HepG2 (cell line): ENCODE measurements around the gene LIPE. TPM values are rescaled to one million over a fixed set of nuclear protein-coding genes. Genes with fewer than 3 reads are reported as not detected.

Experiments
- ARID4A ChIP-seq: sonication (generic); formaldehyde crosslinking; IDR thresholded peaks from 2 replicates; pipeline ENCODE4 v1.5.0; 2020; ENCODE audit warnings: mild to moderate bottlenecking, missing genetic modification reagents, borderline replicate concordance
- ATF1 ChIP-seq: IDR thresholded peaks from 2 replicates; pipeline ENCODE4 v1.6.1; 2016; ENCODE audit warnings: mild to moderate bottlenecking, control low read depth
- DNMT3B ChIP-seq: conservative IDR thresholded peaks from 2 replicates; pipeline ENCODE4 v1.6.1; 2016; ENCODE audit warnings: missing biosample characterization, control low read depth
- GLMP ChIP-seq: sonication (generic); formaldehyde crosslinking; IDR thresholded peaks from 2 replicates; pipeline ENCODE4 v1.9.0; 2021; ENCODE audit warnings: missing genetic modification reagents, mild to moderate bottlenecking, borderline replicate concordance
- HCFC1 ChIP-seq: fragments of 150-350 bp; IDR thresholded peaks from 2 replicates; pipeline ENCODE4 v1.6.1; 2014; ENCODE audit warnings: low read depth, low read length
- IRF2 ChIP-seq: IDR thresholded peaks from 2 replicates; pipeline ENCODE4 v1.6.1; 2018; ENCODE audit warnings: missing genetic modification reagents, missing compliant biosample characterization
- IRF9 ChIP-seq: sonication (generic); formaldehyde crosslinking; IDR thresholded peaks from 2 replicates; pipeline ENCODE4 v1.8.0; 2022; ENCODE audit warnings: missing genetic modification reagents, mild to moderate bottlenecking, borderline replicate concordance
- NFYB ChIP-seq: sonication (generic); formaldehyde crosslinking; IDR thresholded peaks from 2 replicates; pipeline ENCODE4 v1.4.0; 2020; ENCODE audit warnings: missing genetic modification reagents
- RBM22 ChIP-seq: fragments of 200-400 bp; formaldehyde crosslinking; optimal IDR thresholded peaks from 2 replicates; pipeline ENCODE3; 2017; ENCODE audit warnings: mild to moderate bottlenecking, low read length, moderate library complexity
- SKIL ChIP-seq: sonication (generic); formaldehyde crosslinking; IDR thresholded peaks from 2 replicates; pipeline ENCODE4 v1.8.0; 2022; ENCODE audit warnings: missing genetic modification reagents, mild to moderate bottlenecking, moderate library complexity, borderline replicate concordance
- TBX3 ChIP-seq: fragments of 450-650 bp; IDR thresholded peaks from 2 replicates; pipeline ENCODE4 v1.6.1; 2017; ENCODE audit warnings: antibody characterized with exemption, mild to moderate bottlenecking, inconsistent platforms, borderline replicate concordance
- TCF7 ChIP-seq: sonication (generic); IDR thresholded peaks from 2 replicates; pipeline ENCODE4 v1.6.1; 2016; ENCODE audit warnings: antibody characterized with exemption, low read depth
- ZBTB21 ChIP-seq: sonication (generic); formaldehyde crosslinking; IDR thresholded peaks from 2 replicates; pipeline ENCODE4 v1.4.0; 2020; ENCODE audit warnings: missing genetic modification reagents
- ZBTB7B ChIP-seq: sonication (generic); formaldehyde crosslinking; IDR thresholded peaks from 2 replicates; pipeline ENCODE4 v1.4.0; 2020; ENCODE audit warnings: missing genetic modification reagents
- ZNF232 ChIP-seq: sonication (generic); formaldehyde crosslinking; IDR thresholded peaks from 2 replicates; pipeline ENCODE4 v1.4.0; 2020; ENCODE audit warnings: missing genetic modification reagents, borderline replicate concordance
- ZNF3 ChIP-seq: IDR thresholded peaks from 2 replicates; pipeline ENCODE4 v1.7.0; 2017; ENCODE audit warnings: inconsistent platforms
- ZNF431 ChIP-seq: sonication (generic); formaldehyde crosslinking; IDR thresholded peaks from 2 replicates; pipeline ENCODE4 v1.9.0; 2022; ENCODE audit warnings: missing genetic modification reagents, low read depth, mild to moderate bottlenecking, borderline replicate concordance
- ZNF570 ChIP-seq: sonication (generic); formaldehyde crosslinking; IDR thresholded peaks from 2 replicates; pipeline ENCODE4 v1.4.0; 2020; ENCODE audit warnings: mild to moderate bottlenecking, missing genetic modification reagents, borderline replicate concordance
- ZNF746 ChIP-seq: sonication (generic); formaldehyde crosslinking; IDR thresholded peaks from 2 replicates; pipeline ENCODE4 v1.8.0; 2022; ENCODE audit warnings: mild to moderate bottlenecking, missing genetic modification reagents
- ZNF747 ChIP-seq: sonication (generic); formaldehyde crosslinking; IDR thresholded peaks from 2 replicates; pipeline ENCODE4 v1.8.1; 2023; ENCODE audit warnings: missing genetic modification reagents, mild to moderate bottlenecking, borderline replicate concordance
- ZNF780A ChIP-seq: sonication (generic); formaldehyde crosslinking; IDR thresholded peaks from 2 replicates; pipeline ENCODE4 v1.8.0; 2022; ENCODE audit warnings: mild to moderate bottlenecking, missing genetic modification reagents, moderate library complexity
- ZNF792 ChIP-seq: IDR thresholded peaks from 2 replicates; pipeline ENCODE4 v1.6.1; 2016
- polyA plus RNA-seq, 8 experiments: library from polyadenylated mRNA; depleted of rRNA in 3 of 8; stranded (reverse) in 7 of 8; unstranded in 1 of 8; fragments of >200 nt; fragmentation: Illumina TruSeq in 4 of 8; extraction: Trizol in 4 of 8; gene quantifications; 2 replicates each; pipeline versions ENCODE4 v1.2.1 to v1.2.3, GENCODE V29; 2011 to 2016; ENCODE audit warnings: low read depth in 4 of 8, missing spikeins in 1 of 8, mixed read lengths in 1 of 8; ENCODE audit not compliant: insufficient read depth in 1 of 8
- total RNA-seq, 5 experiments: library from RNA; depleted of rRNA; stranded (reverse); fragments of >200 nt; fragmentation: Illumina TruSeq; extraction: Trizol; gene quantifications; 2 replicates each; pipeline ENCODE4 v1.2.3, GENCODE V29; 2016; ENCODE audit warnings: low read depth in 1 of 5

Gene LIPE
- total and polyA plus RNA-seq, 2 of the 13 experiments (the other 11 are each of a cell fraction or from before 2014, with no cell fraction given): not detected

- TF ChIP-seq SKIL (CRISPR knock-in tag) (no peak), ZNF780A (no peak), ZNF3 (CRISPR knock-in tag) (peak; percentile 55; the same call in 1 of the 2 replicates), ZBTB21 (CRISPR knock-in tag) (0 out of 2 replicates have a peak, but pooled peaks have one; percentile 12), NFYB (CRISPR knock-in tag) (no peak), DNMT3B (CRISPR knock-in tag) (no peak), ARID4A (CRISPR knock-in tag) (no peak), ZNF232 (CRISPR knock-in tag) (no peak), IRF9 (CRISPR knock-in tag) (no peak), ZBTB7B (CRISPR knock-in tag) (peak; percentile 70; the same call in 1 of the 2 replicates), RBM22 (no peak), GLMP (CRISPR knock-in tag) (no peak), ZNF747 (CRISPR knock-in tag) (no peak; the same call in 1 of the 2 replicates), HCFC1 (no peak; the same call in 1 of the 2 replicates), ZNF570 (CRISPR knock-in tag) (no peak), ZNF431 (CRISPR knock-in tag) (no peak), TBX3 (no peak), ZNF746 (CRISPR knock-in tag) (peak; percentile 83; the same call in 1 of the 2 replicates), ATF1 (CRISPR knock-in tag) (no peak), TCF7 (0 out of 2 replicates have a peak, but pooled peaks have one; percentile 10), ZNF792 (0 out of 2 replicates have a peak, but pooled peaks have one; percentile 57), IRF2 (peak; percentile 90)
Observed at GRCh38 chr19:42433503-42434260, 6.5 kb upstream of the LIPE start (continued).
